GM18867 (cell line): Measurements from ENCODE around the gene PHLPP1.

Experiments
- ATAC-seq: cut with Tn5 transposase; IDR thresholded peaks from one replicate; pipeline ENCODE4 v1.9.1; 2021; ENCODE audit warnings: mild to moderate bottlenecking, moderate library complexity; ENCODE audit not compliant: unreplicated experiment

The PHLPP1 gene

DNA sequence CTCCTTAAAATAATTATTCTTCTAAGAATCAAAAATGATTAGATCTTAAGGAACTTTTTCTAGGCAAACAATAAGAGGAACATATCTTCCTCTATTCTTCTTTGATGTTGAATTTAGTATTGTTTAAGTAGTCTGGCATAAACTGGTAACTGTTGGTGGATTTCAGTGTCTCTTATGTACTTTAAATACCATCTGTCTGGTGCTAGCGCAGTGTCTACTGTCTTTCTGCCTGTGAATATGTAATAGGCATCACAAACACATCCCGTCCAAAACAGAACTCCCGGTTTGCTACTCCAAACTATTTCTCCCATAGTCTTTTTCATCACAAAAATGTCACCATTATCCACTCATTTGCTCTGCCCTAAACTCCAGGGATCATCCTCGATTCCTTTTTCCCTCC lies 281.7 kb downstream of the PHLPP1 start:
- no peak for ATAC-seq

DNA sequence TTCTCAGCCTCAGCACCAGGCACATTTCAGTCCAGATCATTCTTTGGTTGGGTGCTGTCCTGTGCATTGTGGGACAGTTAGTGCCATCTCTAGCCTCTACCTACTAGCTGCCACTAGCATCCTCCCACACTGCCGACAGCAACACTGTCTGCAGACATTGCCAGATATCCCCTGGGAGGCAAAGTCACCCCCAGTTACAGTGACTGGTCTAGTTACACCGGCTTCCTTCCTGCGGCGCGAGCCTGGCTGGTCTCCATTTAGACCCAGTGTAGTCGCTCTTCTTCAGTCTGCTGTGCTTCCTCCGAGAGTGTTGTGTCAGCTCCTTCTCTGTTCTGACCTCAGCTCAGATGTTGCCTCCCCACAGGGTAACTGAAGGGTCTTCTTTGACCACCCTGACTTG lies 283.1 kb downstream of the PHLPP1 start:
- no peak for ATAC-seq

DNA sequence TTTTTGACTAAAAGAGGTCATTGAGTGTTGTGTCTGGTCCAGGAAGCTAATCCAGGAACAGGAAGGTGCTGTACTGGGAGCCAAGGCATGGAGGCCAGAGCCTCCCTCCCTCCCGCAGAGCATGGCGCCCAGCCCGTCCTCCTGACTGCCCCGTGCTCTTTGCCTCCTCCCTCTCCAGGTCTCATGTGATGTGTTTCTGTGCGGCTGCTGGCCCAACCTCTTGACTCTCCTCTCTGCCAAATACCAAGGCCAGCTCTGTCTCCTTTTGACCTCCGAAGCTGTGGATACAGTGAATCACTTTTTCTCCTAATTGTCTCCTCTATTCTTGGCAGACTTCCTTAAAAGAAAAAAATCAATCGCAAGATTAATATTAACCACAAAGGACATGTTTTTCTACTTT lies 284.1 kb downstream of the PHLPP1 start:
- no peak for ATAC-seq

DNA sequence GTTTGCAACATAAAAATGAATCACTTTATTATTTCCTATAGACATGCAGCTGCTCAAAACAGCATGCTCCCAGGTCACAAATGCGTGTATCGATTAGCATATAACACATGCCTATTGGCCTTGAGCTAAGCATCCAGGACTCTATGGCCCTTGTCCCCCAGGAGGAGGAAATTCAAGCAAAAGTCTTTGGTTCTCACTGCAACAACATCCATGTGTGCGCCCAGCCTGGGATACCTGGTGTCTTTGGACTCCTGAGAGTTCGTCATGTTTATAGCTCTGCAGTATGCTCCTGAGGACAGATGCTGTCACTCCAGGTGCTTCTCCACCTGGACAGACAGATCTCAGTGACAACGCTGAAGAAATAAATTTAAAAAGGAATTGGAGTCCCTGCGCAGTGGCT lies 284.6 kb downstream of the PHLPP1 start:
- no peak for ATAC-seq

DNA sequence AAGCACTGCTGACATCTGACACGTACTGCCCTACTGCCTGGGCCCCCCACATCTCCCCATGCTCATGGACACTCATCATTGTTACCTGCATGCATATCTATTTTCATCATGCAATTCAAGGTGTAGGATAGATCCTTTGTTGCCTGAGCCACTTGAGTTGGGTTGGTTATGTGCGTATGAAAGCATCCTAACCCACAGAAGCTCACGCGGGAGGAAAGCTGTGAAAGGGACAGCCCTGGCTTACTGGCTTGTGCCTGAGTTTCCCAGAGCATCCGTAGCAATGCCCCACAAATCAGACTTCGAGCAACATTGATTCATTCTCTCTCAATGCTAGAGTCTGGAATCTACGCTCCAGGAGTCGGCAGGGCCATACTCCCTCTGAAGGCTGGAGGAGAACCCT lies 285.5 kb downstream of the PHLPP1 start:
- ATAC-seq: no peak

DNA sequence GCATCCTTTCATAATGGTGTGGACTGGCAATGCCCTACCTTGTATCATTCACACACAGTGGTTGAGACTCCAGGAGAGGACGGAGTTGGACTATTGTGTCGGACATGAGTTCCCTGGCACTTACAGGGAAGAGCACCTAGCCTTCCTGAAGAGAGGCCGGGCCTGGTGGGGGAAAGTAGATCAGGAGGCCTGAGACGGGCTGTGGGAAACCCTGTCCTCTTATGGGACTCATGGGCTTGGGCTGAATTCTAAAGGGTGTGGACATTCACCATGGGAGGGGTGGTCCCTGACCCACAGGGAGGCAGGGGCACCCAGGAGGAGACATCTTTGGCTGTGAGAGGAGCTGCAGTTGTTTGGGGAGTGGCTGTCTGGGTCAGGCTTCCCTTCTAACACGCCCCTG lies 286.5 kb downstream of the PHLPP1 start:
- no peak for ATAC-seq

DNA sequence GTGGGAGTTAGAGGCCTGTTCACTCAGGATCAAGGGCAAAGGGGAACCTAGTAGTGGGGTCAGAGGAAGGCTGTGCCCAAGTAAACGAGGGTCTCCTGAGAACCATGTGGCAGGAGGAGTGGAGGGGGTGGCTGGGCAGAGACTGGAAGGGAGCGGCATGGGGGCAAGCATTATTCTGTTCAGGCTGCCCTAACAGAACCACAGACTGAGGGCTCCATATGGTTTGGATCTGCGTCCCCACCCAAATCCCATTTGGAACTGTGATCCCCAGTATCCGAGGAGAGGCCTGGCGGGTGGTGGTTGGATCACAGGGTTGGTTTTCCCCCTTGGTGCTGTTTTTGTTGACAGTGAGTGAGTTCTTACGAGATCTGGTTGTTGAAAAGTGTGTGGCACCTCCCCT lies 287.0 kb downstream of the PHLPP1 start:
- no peak for ATAC-seq

DNA sequence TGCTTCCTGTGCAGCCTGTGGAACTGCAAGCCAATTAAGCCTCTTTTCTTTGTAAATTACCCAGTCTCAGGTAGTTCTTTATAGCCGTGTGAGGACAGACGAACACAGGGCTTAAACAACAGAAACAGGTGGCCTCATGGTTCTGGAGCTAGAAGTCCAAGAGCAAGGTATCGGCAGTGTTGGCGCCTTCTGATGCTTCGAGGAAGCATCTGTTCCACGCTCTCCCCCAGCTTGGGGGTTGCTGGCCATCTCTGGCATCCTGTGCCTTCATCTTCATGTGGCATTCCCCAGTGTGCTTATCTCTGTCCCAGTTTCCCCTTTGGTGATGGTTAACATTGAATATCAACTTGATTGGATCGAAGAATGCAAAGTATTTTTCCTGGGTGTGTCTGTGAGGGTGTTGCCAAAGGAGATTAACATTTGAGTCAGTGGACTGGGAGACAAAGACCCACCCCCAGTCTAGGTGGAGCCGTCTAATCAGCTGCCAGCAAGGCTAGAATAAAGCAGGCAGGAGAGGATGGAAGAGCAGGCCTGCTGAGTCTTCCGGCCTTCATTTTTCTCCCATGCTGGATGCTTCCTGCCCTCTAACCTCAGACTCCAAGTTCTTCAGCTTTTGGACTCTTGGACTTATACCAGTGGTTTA lies 287.6 kb downstream of the PHLPP1 start:
- ATAC-seq: no peak

DNA sequence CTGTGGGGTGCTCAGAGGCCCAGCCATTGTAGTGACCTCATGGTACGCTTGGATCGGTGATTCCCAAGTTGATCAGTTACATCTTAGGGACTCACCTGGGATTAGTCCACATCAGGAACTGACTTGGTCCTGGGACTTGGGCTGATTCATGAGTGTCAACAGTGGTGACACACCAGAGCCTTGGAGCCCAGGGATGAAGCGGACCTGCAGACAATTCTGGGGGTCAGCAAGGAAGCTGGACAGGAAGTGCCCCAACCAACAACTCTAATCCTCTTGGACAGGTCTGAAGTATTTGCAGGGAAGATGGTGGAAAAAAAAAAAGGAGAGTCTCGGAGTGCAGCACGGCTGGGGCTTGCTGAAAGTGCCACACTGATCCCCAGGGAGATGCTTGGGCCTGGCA lies 288.6 kb downstream of the PHLPP1 start:
- ATAC-seq: no peak

DNA sequence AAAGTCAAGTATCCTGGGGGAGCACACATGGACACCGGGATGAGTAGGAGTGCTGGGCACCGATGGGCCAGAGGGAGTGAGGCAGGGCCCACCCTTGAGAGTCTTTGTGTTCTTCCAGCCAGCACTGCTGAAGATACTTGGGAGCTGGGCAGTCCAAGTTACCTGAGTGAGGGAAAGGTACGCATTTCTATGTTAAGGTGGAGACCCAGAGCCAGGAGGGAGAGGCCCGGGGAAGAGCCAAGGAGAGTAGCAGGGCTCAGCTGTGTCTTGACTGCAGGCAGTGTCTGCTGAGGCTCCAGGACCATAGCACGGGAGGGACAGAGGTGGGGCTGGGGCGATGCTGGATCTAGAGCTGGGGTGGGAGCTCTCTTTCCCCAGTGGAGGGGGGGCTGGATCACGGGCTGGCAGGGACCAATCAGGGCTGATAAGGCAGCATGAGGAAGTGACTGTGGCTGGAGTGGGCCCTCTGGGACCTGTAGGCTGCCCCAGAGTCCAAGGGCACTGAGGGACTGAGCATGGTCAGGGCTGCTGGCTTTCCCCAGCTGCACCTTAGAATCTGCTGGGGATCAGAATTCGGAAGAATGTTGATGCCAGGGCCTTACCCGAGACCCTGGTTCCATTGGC lies 289.2 kb downstream of the PHLPP1 start:
- no peak for ATAC-seq

DNA sequence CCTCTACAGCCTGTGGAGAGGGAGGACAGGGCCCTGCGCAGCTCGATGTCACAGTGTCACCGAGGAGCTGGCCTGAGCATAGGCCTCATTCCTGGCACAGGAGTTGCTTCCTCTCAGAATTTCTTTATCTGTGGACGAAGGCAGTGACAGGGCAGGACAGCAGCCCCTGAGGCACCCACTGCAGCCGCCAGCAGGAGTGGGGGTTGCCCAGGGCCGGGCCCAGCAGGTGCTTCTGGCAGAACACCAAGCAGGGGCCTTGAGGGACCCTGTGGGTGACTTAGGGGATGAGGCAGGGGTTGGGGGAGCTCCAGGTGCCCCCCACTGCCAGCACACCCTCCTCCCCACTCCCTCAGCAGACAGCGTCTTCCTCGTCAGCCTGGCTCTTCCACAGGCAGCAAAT lies 290.0 kb downstream of the PHLPP1 start:
- ATAC-seq: no peak

DNA sequence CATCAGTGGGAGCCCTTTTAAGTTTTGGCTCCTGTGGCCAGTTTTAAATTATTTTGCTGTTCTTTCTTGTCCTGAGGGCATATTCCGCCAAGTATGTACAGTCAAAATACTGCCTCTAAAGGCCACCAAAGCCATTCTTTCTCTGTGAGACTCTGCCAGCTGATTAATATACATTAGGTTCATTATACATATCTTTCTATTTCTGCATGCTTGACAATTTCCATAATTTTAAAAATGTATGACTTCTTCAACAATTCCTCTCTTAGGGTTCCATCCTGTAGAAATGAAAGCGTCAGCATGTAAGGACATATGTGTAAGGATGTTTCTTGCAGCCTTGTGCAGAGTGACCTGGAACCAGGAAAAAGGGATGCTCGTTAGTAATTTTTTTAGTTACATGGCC lies 291.9 kb downstream of the PHLPP1 start:
- ATAC-seq: no peak

DNA sequence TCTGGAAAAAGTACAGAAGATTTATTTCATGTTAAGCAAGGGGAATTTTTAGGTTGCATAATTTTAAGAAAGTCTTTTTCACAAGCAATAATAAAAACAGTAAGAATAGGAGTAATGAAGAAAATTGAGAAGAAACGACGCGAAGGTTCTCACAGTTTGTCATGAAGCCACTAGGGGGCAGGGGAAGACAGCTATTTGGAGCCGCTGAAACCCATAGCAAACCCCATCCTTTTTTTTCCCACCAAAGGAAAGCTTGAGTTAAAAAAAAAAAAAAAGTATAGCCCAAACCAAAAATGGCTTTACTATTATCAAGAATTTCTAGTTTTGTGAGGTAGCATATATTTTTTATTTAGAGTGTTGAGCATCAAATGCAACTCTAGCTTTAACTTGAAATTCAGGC lies 300.9 kb downstream of the PHLPP1 start:
- no peak for ATAC-seq

DNA sequence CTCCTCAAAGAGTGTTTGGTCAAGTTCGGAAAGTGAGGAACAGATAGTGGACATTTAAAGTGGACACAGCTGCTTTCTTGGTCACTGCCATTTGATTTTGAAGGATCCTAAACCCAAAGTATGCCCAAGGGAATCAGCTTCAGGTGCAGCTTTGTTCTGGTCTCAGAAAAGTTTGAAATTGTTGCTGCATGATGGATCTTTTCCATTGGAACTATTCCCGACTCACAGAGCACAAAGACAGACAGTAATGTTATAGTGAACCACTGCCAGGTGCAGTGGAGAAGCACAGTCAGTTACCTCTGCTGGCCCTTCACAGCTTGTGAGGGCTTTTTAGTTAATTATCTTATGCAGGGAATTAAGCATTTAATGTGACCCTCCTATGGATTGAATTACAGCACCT lies 301.7 kb downstream of the PHLPP1 start:
- no peak for ATAC-seq

DNA sequence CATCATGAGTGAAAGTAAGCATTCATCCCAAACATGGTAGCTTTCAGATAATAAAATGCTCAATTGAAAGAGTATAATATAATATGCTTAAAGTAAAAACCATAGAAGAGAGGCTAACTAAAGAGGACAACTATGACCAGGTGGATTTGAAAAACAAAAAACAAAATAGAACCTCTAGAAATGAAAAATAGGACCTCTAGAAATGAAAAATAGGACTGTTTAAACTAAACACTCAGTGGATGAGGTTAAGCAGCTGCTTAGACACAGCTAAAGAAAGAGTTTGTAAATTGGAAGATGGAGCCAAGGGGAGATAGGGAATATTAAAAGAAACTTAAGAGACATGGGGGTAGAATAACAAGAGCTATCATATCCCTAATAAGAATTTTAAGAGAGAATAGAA lies 302.6 kb downstream of the PHLPP1 start:
- no peak for ATAC-seq

DNA sequence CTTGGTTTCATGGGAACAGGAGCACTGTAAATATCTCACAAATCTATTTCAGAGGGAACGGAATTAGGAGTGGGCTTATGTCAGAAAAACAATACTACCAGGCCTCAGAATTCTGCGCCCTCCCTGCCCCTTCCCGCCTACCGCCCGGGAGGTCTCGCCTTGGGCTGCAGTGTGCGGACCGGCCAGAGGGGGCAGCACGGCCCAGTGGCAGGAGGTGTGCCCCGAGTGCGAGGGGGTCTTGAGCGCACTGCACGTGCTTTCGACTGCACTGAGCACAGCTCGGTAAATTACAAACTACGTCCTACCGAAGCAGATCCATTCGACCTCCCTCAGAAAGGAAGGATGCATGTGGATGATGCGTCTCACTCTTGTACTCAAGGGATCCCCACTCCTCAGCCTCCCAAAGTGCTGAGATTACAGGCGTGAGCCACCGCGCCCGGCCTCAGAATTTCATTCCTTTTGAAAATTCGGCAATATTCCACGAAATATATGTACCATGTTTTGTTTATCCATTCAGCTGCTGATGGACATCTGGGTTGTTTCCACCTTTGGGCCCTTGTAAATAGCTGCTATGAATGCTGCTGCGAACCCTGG lies 307.2 kb downstream of the PHLPP1 start:
- no peak for ATAC-seq

DNA sequence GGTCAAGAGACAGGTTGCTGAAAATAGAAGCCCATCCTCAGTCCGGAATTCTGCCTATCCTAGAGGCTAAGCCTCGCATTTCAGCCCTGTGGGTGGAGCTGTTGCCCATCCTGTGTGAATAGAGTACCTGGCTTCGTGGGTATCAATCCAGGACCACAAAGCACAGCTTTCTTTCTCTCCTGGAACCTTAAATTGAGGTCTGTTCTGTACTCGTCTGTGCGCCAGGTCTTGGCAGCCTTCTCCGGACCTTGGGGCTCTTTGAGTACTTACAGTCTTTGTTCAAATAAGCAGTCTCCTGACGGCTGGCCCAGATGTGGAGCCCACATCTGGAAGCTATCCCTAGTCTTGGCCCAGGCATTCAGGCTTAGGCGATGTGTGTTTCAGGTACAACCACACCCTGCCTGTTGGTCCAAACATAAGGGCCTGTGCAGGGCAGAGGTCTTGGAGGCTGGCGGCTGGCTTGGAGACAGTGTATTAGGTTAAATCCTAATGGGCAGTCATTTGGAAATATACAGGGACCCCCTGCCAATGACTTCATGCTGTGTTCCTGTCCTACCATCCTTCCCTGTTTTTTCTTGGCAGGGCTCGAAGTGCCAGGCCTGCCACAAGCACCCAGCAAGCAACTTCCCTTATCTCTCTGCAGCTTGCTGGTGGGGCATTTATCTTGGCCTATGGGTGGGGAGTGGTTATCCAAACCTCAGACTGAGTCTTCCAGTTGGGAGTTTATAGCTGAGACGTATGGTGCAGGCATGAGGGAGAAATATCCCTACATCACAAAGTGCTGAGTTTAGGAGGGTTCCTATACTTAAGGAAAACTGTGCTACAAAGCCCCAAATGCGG lies 310.1 kb downstream of the PHLPP1 start:
- no peak for ATAC-seq

DNA sequence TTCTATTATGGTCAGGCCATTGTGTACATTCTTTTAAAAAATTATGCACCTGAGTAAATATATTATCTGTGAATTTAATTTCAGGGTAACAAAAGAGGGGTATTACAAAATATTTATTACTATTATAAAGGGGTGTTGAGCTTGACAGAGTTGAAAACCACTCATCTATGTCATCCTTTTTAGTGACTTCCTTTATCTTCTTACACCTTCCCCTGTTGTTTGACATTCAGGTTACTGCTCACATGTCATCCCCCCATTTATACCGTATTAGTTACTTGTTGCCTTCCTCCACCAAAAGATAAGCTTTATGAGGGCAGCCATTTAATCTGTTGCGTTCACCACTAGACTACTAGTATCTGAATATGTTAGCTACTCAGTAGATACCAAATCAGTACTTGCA lies 313.0 kb downstream of the PHLPP1 start:
- no peak for ATAC-seq
